ENCODE data around the gene CNFN. TPM values are rescaled to one million over a fixed set of nuclear protein-coding genes. Genes with fewer than 3 reads are reported as not detected.

The CNFN gene
- total RNA-seq, 1 experiment from 2014 or later: 7.1 TPM

- no peak overlapping the region for H2BK20ac ChIP-seq (ENCODE audit: low read depth, low read length, poor library complexity, severe bottlenecking)
- H2BK15ac ChIP-seq (ENCODE audit: low read depth, low read length): no peak overlapping the region
- no peaks in the 10 kb centered on the region for H3K79me1 ChIP-seq (ENCODE audit: insufficient read depth, low read depth, low read length, poor library complexity, severe bottlenecking)
- peak overlapping the region; percentile 81; the same call in 1 of the 2 replicates for H3K14ac ChIP-seq (ENCODE audit: insufficient read depth, low read length)
- peaks cover 45% of the 10 kb centered on the region for H3K27me3 Mint-ChIP-seq (ENCODE audit: low read depth)
- no peak overlapping the region for H4K8ac ChIP-seq (replicated peaks; ENCODE audit: insufficient read length, low read depth, low read length)
- peak overlapping the region; percentile 91 to 95 for H3K4me3 Mint-ChIP-seq
- H3T11ph ChIP-seq (ENCODE audit: low read length): no peak overlapping the region
- H3K4me1 ChIP-seq (ENCODE audit: insufficient read depth, low read length): peaks cover 3% of the 10 kb centered on the region; the same call in 1 of the 2 replicates
- DNase-seq: peak; percentile 100
- H4K5ac ChIP-seq (ENCODE audit: insufficient read length, low read depth, low read length): no peak overlapping the region
- no peaks in the 10 kb centered on the region for H3K9me3 ChIP-seq (ENCODE audit: control insufficient read depth, low read depth, low read length)
- H3K18ac ChIP-seq (ENCODE audit: insufficient read length, low read depth, low read length): peak overlapping the region; percentile 58
- no peak overlapping the region for H2AFZ ChIP-seq (ENCODE audit: low read length)
- peaks cover 3% of the 10 kb centered on the region for H4K20me1 ChIP-seq (ENCODE audit: control insufficient read depth, insufficient read depth, insufficient read length)
- H3K9me3 Mint-ChIP-seq: no peaks in the 10 kb centered on the region
- H3K27me3 ChIP-seq (ENCODE audit: insufficient read depth, low read length): no peaks in the 10 kb centered on the region; the same call in 1 of the 2 replicates
- no peak overlapping the region for H3K27ac ChIP-seq (ENCODE audit: insufficient read length, low read depth, low read length)
- no peak overlapping the region for H2AK5ac ChIP-seq (ENCODE audit: insufficient read length, low read length)
- peaks cover 5 to 10% (median 10%) of the 10 kb centered on the region in 3 experiments; a peak in 6 of 7 replicates for H3K36me3 Mint-ChIP-seq (ENCODE audit: insufficient read depth in 1 of 3, low read depth in 3 of 3)
- no peak overlapping the region for H3K23ac ChIP-seq (ENCODE audit: insufficient read length, low read depth, low read length)
- peaks cover 13% of the 10 kb centered on the region for H3K23me2 ChIP-seq (ENCODE audit: insufficient read length, low read depth, low read length, poor library complexity, severe bottlenecking)
- no peak overlapping the region for H2BK120ac ChIP-seq (ENCODE audit: low read depth, low read length, poor library complexity, severe bottlenecking)
- no peak overlapping the region for H3K4ac ChIP-seq (ENCODE audit: low read depth, low read length)
- no peak overlapping the region for H3K56ac ChIP-seq (ENCODE audit: insufficient read length, low read depth, low read length)
- peaks cover 24 to 36% of the 10 kb centered on the region in 2 experiments for H3K4me1 Mint-ChIP-seq
- WGBS (ENCODE audit: extremely low coverage, insufficient read length, low lambda C conversion rate): no CpG with 5 or more reads among the region's 42 CpGs
- no peak for TF ChIP-seq CTCF (conservative IDR thresholded peaks at IDR 0.05)
- H3K27ac Mint-ChIP-seq: peak overlapping the region; percentile 64 to 98 (median 96)
- H3K4me2 ChIP-seq (ENCODE audit: insufficient read depth, insufficient read length, low read length): peak overlapping the region; percentile 85
- no peak overlapping the region for H2BK12ac ChIP-seq (ENCODE audit: insufficient read length, low read depth, low read length)
- peak overlapping the region; percentile 60 for H3K9ac ChIP-seq (ENCODE audit: extremely low read depth, insufficient read length, low read length)
- no peaks in the 10 kb centered on the region for H3K79me2 ChIP-seq (ENCODE audit: insufficient read depth, low read length)
- no peak overlapping the region for H4K91ac ChIP-seq (ENCODE audit: insufficient read length, low read depth, low read length)
- no peak overlapping the region for H2BK5ac ChIP-seq (ENCODE audit: insufficient read length, low read length)
Observed at GRCh38 chr19:42396381-42397262, 6.5 kb upstream of the CNFN start.

Data from H9 (cell line).